IPS-NIHi7 (cell line): ENCODE measurements around the gene SNORC.

Experiments
- DNase-seq: peaks from one replicate; pipeline ENCODE4 v3.0.0; 2012; ENCODE audit warnings: mixed read lengths; ENCODE audit errors: extremely low spot score

The SNORC gene

DNA sequence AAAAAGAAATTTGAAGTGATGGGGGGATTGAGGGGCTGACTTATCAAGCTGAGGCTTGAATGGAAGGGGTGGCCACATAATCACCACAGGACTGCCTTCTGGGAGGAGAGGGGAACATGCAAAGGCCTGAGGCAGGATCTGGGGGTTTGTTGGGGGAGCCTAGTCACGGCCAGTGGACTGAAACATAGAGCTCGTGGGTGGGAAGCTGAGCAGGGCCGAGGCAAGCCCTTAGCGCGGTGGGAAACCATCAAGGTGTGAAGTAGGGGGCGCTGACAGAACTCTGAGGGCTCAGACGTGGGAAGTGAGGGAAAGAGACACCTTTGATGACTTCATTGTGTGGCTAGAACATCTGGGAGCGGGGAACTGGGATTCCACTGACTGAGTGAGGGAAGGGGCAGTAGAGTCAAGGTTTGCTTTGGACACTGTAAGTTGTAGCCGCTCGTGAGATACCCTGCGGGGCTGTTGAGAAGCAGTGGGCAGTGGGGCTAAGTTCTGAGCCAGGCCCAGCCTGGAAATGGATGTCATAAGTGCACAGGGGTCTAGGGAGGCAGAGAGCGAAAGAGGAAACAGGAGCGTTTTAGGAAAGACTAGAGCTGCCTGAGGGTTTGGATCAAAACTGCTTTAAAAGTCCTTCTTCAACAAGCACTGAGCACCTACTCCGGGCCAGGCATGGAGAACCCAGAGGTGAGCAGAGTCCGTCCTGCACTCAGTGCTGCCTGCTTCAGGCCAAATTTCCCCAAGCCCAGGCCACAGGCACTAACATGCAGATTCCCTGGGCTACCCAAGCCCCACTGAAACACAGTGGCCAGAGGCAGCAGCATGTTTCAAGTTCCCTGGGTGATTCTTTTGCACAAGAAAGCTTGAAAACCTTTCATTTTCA lies 686 bp upstream of the SNORC start:
- DNase-seq = peak; percentile 43

DNA sequence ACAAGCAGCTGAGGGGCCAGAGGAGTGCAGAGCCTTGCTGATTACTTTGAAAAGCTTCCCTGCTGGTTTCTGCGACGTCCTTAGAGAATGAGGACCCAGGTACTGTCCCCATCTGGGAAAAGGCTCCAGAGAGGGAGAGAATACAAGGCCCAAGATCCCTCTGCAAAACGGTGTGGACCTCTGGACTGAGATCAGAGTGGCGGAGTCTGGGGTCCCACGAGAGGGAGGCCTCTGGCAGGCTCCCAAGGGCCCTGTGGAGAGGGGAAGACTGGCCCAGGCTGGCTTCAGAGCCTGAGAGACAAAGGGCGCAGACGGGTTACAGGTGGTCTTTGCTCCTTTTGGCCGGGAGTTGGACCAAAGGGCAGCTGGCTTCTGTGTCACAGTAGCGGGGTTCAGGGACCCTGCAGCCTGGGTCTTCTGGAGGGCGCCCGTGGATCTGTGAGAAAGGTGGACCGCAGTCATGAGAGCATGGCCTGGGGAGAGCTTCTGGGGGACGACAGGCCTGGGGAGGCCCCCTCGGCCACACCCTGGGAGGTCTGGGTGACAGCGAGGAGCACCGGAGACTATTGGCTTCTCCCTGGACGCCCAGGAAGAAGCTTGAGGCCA lies 805 bp downstream of the SNORC start:
- no peak for DNase-seq

DNA sequence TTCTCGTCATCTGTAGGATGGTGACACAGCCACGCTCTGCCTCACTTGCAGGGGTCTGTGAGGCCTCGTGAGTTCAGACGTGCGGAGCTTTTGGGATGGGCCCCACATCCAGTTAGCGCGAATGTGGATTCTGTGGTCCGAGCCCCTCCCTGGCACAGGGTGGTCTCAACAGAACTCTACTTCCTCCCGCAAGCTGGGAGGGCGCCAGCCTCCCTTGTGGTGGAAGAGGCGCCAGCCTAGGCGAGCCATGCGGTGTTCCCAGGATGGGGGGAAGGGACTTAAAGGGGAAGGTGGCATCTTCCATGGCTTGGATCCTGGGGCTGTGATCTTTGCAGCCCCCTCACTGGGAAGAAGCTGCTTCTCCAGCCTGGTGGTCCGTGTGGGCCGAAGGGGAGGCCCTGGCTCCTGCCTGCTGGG lies 1.4 kb downstream of the SNORC start:
- no peak for DNase-seq

DNA sequence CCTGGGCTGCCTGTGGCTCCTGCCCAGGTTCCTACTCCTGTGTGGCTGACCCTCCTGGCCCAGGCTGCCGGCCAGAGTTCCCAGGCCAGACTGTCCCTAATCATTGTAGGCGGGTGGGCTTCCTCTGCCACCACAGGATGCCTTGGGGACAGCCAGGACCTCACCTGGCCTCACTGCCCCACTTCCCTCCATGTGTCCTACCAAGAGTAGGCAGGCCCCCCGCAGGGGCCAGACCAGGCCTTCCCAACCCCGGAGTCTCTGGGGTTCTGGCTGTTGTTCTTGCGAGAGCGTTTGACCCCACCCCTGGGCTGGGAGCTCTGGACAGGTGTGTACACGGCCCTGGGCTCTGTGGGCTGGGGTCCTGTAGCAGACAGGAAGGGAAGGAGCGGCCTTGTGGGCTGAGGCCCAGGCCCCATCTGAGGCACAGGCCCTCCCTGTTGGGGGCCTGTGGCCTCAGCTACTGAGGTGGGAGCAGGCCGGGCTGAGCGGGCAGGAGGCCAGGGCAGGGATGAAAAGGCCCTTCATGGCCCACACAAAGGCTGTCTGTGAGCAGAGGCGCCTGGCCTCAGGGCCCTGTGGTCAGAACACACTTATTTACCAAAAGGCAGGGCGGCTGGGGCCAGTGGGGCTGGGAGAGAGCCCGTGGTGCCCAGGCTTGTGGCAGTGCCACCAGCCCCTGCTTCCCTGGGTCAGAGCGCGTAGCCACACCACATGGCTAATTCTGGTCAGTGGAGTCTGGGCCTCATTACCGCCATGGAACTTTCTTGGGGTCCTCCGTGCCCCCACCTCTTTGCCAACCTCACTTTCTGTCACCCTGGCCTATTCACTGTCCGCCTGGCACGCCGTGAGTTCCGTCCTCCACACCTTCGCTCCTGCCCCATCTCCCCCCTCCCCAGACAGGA lies 2.0 kb downstream of the SNORC start:
- DNase-seq = no peak

DNA sequence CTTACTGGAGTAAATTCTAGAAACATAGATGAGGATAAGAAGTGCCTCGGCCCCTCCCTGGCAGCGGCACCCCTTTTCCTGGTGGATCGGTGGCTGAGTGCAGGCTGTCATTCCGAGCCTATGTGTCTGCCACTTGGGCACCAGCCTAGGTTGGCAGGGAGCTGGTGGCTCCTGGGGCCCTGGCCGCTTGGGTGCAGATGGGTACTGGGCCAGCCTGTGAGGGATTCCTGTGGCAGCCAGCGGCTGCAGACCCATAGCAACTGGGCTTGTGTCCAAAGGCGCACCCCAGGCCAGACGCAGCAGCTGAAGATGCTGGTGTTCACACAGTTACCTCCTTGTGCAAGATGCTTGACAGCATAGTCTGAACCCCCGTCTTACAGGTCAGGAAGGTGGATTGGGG lies 2.8 kb downstream of the SNORC start:
- no peak for DNase-seq

DNA sequence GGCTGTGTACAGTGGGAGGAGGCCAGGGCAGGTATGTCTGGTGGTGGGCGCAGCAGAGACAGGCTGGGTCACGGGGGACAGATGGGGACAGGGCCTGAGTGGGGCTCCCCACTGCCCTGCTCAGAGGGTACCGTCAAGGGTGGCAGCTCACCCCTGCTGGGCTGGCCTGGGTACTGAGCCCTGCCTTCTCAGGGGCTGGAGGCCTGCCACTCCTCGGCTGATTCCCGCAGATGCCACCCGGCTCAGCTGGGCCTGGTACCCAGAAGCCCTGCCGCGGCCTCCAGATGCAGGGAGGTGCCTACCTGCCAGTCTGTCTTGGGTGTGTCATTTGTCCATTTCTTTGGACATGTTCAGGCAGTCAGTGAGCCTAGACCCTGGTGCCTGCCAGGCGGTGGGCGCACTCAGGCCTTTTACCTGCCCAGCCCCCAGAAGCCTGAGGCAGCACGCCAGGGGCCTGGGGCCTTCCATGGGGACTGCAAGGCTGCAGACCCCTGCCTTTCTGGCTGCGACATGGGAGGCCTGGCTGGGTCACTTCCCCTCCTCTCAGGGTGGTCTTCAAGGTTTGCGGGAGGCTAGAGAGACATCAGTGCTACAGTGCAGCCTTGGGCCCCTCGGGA lies 3.3 kb downstream of the SNORC start:
- no peak for DNase-seq

DNA sequence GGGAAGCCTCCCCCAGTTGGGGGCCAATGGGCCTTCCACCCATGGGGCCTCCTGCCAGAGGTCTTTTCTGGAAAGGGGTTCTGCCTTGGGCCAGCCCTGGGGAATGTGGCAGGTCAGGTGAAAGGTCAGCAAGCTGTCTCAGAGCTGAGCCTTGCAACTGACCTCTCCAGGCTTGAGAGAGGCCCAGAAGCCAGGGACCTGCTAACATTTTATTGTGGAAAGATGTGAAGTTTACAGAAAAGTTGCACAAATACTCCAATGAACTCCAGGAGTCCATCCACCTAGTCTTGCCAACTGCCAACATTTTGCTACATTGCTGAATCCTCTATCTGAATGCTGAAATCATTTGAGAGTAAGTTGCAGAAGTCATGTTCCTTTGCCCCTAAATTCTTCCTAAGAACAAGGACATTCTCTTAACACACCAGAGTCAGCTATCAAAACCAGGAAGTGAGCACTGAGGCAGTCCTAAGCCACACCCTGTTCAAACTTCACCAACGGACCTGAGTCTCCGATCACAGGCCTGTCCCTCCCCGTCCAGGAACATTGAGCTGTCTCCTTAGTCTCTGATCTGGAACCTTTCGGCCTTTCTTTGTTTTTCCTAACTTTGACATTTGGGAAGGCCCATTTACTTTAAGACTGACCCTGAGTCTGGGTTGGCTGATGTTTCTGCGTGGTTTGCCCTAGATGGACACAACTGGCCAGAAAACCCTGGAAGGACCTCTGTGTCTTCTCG lies 4.0 kb downstream of the SNORC start:
- no peak for DNase-seq

DNA sequence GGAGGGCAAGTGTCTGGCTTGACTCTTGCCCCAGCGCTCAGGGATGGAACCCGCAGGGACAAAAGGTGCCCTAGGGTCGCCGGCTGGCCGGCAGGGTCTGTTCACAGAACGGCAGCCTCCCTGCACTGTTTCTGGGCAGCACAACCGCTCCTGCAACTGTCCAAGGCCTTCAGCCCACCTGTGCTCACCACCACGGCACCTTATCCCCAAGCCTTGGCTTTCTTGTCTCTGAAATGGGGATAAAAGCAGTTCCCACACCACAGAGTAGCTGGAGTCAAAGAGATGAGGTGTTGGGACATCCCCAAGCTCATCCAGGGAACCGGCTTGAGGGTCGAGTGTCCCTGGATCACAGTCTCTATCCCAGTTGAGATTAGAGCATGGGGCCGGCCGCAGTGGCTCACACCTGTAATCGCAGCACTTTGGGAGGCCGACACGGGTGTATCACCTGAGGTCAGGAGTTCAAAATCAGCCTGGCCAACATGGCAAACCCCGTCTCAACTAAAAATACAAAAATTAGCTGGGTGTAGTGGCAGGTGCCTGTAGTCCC lies 4.7 kb downstream of the SNORC start:
- DNase-seq = no peak

DNA sequence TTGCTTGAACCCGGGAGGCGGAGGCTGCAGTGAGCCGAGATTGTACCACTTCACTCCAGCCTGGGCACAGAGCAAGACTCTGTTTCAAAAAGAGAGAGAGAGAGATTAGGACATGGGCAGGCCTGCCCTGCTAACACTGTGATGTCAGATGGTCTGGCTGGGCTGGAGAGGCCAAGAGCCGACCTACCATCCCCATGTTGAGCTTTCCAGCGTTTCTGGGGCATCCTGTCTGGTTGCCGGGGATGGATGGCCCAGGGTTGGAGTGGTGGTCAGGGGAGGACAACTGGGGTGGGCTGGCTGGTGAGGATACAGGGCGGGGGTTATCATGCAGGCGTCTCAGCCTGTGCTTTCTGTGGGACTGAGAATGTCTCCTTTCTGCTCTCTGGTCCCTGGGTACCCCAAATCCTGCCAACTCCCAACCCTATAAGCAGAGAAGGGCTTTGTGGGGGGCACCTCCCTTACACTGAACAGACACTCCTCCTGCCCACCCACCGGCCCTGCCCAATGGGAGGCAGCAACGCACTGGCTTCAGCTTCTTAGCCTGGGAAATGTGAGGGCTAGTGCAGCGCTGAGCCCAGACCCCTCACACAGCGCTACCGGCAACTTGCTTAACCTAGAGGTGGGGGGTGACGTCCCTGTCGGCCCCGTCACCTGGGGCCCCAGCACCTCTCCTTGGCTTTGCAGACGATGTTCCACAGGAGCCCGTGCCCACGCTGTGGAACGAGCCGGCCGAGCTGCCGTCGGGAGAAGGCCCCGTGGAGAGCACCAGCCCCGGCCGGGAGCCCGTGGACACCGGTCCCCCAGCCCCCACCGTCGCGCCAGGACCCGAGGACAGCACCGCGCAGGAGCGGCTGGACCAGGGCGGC lies 5.4 kb downstream of the SNORC start:
- peak; percentile 63 for DNase-seq

DNA sequence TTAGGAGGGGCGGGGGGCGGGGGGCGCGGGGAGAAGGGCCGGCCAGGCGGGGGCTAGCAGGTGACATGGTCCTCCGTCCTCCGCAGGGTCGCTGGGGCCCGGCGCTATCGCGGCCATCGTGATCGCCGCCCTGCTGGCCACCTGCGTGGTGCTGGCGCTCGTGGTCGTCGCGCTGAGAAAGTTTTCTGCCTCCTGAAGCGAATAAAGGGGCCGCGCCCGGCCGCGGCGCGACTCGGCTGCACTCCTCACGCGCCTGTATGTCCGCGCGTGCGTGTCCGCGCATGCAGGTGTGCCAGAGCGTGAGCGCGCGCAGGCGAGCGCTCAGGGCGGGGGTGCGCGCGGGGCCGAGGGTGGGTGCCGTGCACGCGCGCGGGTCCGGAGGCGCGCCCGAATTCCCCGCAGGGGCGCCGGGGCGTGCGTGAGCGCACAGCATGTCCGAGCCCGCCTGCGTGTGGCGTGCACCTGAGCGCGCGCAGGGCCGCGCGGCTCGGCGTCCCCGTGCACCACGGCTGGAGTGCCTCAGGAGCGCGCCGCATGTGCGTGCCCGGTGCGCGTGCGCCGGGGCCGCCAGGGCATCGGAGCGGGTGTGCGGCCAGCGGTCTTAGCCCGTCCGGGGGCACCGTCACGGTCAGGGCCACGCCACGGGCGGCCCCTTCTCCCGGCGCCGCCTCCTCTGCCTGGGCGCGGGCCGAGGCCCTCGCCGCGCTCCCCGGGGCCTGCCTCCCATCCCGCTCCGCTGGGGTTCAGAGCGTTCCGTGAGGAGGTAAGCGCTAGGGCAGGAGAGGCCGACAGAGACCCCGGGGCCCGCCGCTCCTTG lies 6.3 kb downstream of the SNORC start:
- DNase-seq = peak; percentile 70

DNA sequence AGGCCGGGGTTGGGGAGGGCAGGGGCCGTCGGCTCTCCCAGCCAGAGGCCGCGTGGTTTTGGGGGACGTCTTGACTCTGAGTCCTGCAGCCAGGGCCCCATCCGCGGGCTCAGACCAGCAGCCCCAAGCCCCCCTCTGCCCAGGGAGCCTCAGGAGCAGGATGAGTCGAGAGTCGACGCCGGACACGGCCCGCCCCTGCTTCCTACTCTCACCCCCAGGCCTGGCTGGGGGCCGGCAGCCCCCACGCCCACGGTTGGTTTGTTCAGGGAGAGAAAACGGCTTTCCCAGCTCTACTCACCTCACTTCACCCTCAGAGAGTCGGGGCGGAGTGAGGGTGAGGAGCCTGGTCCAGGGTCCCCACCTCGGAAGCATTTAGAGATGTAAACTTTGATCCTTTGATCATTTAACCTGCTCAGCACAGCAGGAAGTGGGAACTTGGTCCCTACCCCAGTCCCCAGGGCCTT lies 6.9 kb downstream of the SNORC start:
- no peak for DNase-seq

DNA sequence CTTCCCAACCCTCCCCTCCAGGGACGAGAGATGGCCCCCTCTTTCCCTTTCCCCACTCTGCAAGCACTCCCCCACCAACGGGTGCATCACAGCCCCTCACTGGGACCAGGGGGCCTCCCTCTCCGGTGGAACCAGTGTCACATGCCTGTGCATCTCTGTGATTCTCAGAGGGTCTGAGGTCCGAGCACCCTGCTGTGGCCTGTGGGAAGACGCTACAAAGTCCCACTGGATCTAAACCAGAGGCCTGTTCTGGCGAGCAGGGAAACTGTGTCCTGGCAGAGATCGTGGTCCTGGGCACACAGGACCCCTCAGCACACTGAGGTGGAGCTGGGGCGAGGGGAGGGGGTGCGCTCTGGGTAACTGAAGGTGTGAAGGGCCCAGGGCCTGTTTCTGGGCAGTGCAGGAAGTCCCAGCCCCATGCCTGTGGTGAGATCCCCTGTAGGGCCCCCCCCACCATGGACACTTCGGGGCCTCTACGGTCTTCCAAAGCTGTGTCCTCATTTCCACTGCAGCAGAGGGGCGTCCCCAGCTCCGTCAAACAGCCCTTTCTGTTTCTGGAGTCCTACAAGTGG lies 8.0 kb downstream of the SNORC start:
- no peak for DNase-seq

DNA sequence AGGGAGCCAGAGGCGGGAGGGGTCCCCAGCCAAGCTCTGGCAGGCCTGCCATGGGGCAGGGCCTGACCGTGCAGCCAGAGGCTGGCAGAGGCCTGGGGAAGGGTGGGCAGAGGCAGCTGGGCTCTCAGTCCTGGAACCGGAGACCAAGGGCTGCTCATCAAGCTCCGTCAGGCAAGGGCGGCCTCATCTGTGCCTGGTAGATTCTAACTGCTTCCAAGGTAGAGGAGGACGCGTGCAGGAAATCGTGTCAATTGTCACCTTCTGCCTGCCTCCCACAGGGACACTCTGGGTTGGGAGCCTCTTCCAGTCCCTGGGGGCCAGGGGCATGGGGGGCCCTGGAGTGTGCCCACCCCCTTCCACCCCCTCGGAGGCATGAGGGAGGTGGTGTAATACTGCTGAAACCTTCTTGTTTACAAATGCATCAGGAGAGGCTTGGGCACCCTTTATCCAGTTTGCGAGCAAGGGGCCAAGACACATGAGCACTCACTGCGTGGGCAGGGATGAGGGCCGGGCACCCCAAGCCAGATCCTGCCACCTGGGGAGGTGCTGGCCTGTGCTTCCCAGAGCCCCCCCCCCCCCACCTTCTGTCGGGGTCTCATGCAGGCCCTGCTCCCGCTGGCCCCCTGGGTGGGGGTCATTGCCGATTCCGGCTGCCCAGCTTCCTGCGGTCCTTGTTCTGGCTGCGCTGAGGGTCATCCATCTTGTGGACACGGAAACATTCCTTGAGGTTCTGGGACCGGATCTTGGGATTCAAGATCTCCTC lies 9.0 kb downstream of the SNORC start:
- no peak for DNase-seq

DNA sequence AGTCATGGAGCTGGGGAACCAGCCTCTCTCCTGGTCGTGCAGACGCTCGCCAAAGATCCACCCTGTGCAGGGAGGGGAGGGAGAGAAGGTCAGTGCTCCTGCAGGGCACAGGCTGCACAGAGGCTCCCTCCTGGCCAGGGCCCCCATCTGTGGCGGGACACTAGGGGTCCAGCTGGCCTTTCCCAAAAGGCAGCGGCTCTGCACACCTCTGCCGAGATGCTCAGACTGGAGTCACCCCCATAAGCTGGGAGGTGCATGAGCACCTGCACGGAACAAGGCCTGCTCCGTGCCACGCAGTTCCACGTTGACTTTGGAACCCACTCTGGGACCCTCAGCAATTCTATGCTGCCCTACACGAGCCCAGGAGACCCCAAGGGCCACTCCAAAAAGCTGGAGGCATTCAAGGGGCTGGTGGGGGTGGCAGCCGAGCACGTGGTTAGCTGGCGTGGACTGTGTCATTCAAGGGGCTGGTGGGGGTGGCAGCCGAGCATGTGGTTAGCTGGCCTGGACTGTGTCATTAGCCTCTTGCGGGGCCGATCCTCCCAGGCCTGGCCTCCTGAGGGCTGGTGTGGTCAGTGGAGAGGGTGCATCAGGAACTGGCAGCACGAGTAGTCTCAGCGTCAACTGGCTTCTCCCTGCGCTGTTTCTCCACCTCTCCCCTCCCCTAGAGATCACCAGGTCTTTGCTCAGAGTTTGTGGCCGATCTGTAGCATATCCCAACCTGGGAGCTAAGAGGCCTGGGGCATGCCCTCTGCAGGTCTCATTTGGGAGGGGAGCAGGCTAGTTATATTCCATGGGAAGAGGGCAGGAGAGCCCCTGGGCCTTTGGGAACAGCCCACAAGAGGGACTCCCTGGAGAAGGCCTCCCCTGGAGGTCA lies 9.8 kb downstream of the SNORC start:
- DNase-seq = no peak

DNA sequence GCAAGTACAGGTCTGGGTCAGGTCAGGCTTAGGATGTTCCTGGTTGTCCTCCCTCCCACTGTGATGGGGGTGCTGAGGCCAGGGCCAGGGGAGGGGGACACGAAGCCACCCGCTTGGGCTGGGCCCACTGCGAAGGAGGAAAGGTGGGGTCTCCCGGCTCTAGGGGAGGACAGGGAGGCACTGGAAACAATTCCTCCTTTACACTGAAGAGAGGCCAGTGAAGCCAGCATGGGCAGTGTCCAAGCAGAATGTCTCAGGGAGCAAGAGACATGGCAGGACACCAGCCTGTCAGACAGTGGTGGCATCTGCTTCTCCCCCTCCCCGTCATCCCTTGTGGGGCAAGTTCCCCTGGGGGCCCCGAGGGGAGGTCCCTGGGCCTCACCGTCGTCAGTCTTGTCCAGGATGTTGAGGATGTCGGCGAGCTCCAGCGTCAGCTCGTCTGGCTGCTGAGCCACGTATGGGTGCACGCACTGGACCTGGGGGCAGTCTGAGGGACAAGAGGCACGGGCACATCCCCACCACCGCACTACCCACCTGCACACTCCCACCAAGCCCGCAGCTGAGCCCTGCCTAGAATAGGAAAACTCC lies 10.8 kb downstream of the SNORC start:
- DNase-seq = no peak

DNA sequence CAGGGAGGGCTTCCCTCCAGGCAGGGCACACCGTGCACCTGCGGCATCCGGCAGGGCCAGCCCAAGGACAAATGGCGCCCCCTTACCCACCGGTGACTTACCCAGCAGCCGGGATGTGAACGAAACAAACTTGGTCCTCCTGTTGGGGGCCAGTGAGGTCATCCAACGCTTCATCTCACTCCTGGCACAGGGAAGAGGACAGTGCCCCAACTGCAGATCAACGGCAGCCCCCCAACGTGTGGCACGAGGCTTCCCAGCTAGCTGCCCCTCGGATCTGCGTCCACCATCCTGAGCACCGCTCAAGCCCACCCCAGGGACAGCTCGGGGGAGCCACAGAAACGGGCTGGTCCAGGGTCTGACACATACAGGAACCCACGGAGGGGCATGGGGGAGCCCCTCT lies 12.0 kb downstream of the SNORC start:
- DNase-seq = no peak
